ENCODE results near the gene NUAK1.

DNA sequence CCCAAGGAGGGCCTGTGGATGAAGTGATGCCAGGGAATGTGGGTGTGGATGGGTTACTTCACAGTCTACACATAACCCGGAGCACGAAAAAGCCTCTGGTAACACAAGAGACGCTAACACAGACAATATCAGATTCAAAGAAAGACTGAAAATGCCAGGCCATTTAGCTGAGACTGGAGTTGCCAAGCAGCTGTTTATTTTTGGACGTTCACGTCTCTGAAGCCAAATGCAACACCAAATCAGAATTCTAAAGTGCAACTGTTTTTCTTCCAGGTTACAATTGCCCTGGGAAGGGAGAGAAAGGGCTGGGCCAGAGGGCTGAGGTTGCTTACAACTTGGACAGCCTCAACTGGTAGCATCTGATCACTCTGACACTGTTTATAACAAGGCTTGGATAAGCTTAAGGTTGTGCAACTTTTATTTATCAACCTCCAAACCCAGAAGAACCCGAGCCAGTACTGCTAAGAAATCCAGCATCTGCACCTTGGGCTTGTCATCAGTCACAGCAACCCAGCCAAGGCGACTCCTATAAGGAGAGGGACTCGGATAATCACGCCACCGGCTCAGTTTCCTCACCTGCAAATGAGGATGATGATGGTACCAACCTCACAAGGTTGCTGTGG lies 24.8 kb downstream of the NUAK1 start:
- TF ChIP-seq, protein P1, sequence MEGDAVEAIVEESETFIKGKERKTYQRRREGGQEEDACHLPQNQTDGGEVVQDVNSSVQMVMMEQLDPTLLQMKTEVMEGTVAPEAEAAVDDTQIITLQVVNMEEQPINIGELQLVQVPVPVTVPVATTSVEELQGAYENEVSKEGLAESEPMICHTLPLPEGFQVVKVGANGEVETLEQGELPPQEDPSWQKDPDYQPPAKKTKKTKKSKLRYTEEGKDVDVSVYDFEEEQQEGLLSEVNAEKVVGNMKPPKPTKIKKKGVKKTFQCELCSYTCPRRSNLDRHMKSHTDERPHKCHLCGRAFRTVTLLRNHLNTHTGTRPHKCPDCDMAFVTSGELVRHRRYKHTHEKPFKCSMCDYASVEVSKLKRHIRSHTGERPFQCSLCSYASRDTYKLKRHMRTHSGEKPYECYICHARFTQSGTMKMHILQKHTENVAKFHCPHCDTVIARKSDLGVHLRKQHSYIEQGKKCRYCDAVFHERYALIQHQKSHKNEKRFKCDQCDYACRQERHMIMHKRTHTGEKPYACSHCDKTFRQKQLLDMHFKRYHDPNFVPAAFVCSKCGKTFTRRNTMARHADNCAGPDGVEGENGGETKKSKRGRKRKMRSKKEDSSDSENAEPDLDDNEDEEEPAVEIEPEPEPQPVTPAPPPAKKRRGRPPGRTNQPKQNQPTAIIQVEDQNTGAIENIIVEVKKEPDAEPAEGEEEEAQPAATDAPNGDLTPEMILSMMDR (conservative IDR thresholded peaks at IDR 0.05): no peak
- TF ChIP-seq EZH2 (IDR thresholded peaks at IDR 0.05; ENCODE audit: low read depth): no peak
